ENCODE data around the gene RUFY3.

GRCh38 chr4:70778888-70779422 is 57.2 kb downstream of the RUFY3 start:
- TF ChIP-seq CBX3 (IDR thresholded peaks at IDR 0.05; ENCODE audit: low read depth): no peak
- no peak for TF ChIP-seq CTCF (IDR thresholded peaks at IDR 0.05 in 2 of 3, conservative IDR thresholded peaks at IDR 0.05 in 1 of 3; ENCODE audit: borderline replicate concordance in 1 of 3, insufficient read depth in 1 of 3, low read depth in 2 of 3, low read length in 2 of 3)
- no peak for TF ChIP-seq EZH2 (IDR thresholded peaks at IDR 0.05)
- TF ChIP-seq ATF3 (IDR thresholded peaks at IDR 0.05): no peak

Measured in HCT116 (cell line).